ENCODE data around the gene HDAC3. TPM values are rescaled to one million over a fixed set of nuclear protein-coding genes. Genes with fewer than 3 reads are reported as not detected.

Gene HDAC3
- polyA plus RNA-seq, 1 of the 3 experiments (the other 2 are of a cell fraction): 104 TPM

- peaks cover 28% of the 10 kb centered on the region for H3K79me2 ChIP-seq (ENCODE audit: insufficient read depth)
- 87% methylated on average over 2 of the region's 2 CpGs for WGBS (ENCODE audit: low lambda C conversion rate)
- H3K4me2 ChIP-seq: 0 out of 2 replicates have a peak overlapping the region, but pooled peaks have one; percentile 99
- peaks cover 15% of the 10 kb centered on the region for H4K20me1 ChIP-seq (ENCODE audit: insufficient read depth)
- peaks cover 9 to 24% of the 10 kb centered on the region in 2 experiments for H3K36me3 ChIP-seq (replicated peaks in 1 of 2; ENCODE audit: control insufficient read depth in 1 of 2, insufficient read depth in 2 of 2, low read length in 1 of 2)
- TF ChIP-seq REST (IDR thresholded peaks at IDR 0.05; ENCODE audit: low read depth, low read length): no peak
- no peak for TF ChIP-seq GATA2 (CRISPR knock-in tag; IDR thresholded peaks at IDR 0.05)
- DNase-seq: no peak
- peaks cover 5 to 28% of the 10 kb centered on the region in 2 experiments; a peak in 2 of 4 replicates for H3K4me1 ChIP-seq (ENCODE audit: control insufficient read depth in 1 of 2, insufficient read depth in 2 of 2, low read depth in 1 of 2, low read length in 1 of 2)
- H3F3A ChIP-seq (replicated peaks; ENCODE audit: insufficient read depth): peaks cover 12% of the 10 kb centered on the region
- no peak overlapping the region for H3K4me3 ChIP-seq (ENCODE audit: low read depth in 2 of 2, low read length in 1 of 2)
- H3K9ac ChIP-seq: no peak overlapping the region
- no peaks in the 10 kb centered on the region for H3K27me3 ChIP-seq (ENCODE audit: insufficient read depth)
- ChIA-PET CTCF (interaction anchor here (1.1 to 19.7 kb wide), 5 partner anchors 8 to 330 kb away, joined by 3 to 207 read pairs (median 4); partner anchors contain the start of genes DIAPH1 and RNF14), POLR2A (interaction anchor here (2.9 kb wide), 1 partner anchor 9 kb away, joined by 18 read pairs; no protein-coding TSS in a partner anchor)
- no peak overlapping the region for H2AFZ ChIP-seq (ENCODE audit: low read depth)
- H3K27ac ChIP-seq (ENCODE audit: low read depth in 2 of 2, low read length in 1 of 2): no peak overlapping the region
- no peaks in the 10 kb centered on the region for H3K9me2 ChIP-seq
- no peaks in the 10 kb centered on the region for H3K9me3 ChIP-seq
These were observed 2.1 kb upstream of the HDAC3 start for GRCh38 chr5:141638771-141639170.

DNA sequence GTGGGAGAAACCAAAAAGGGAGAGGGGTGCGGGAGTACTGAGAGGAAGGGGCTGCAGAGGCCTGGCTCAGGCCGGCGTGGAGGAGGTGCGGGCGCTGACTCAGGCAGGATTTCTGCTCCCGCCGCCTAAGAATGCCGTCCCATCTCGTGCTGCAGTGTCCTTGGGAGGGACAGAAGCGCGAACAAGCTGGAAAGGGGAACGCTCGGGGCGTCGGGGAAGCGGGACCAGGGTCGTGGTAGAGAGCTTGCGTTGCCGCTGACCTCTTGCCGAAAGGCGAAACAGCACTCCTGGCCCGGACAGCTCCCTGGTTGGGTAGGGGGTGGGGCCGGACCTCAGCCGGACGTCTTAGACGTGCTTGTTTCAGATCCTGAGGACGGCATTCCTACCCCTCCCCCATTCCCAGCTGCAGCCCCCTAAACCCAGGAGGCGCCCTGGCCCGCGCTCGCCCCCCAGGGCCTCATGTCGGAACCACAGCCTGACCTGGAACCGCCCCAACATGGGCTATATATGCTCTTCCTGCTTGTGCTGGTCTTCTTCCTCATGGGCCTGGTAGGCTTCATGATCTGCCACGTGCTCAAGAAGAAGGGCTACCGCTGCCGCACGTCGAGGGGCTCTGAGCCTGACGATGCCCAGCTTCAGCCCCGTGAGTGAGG lies 1.2 kb upstream of the HDAC3 start:
- TF ChIP-seq FOSL2 (IDR thresholded peaks at IDR 0.05; ENCODE audit: borderline replicate concordance, low read depth) (no peak), FOXJ3 (CRISPR knock-in tag; IDR thresholded peaks at IDR 0.05) (no peak), REST (IDR thresholded peaks at IDR 0.05; ENCODE audit: low read depth, low read length) (peak; percentile 94)
- WGBS (ENCODE audit: low lambda C conversion rate): 23% methylated on average over 24 of the region's 40 CpGs
- H3K36me3 ChIP-seq (replicated peaks in 1 of 2; ENCODE audit: control insufficient read depth in 1 of 2, insufficient read depth in 2 of 2, low read length in 1 of 2): peaks cover 15 to 26% of the 10 kb centered on the region in 2 experiments
- DNase-seq: peak; percentile 81
- peaks cover 5 to 28% of the 10 kb centered on the region in 2 experiments; a peak in 3 of 4 replicates for H3K4me1 ChIP-seq (ENCODE audit: control insufficient read depth in 1 of 2, insufficient read depth in 2 of 2, low read depth in 1 of 2, low read length in 1 of 2)
- peaks cover 15% of the 10 kb centered on the region for H4K20me1 ChIP-seq (ENCODE audit: insufficient read depth)
- H3K27ac ChIP-seq (ENCODE audit: low read depth in 2 of 2, low read length in 1 of 2): peak overlapping the region; percentile 66 to 77; a peak in 2 of 4 replicates
- H3K4me2 ChIP-seq: peak overlapping the region; percentile 99
- no peaks in the 10 kb centered on the region for H3K9me3 ChIP-seq
- H3K9ac ChIP-seq: peak overlapping the region; percentile 83; the same call in 1 of the 2 replicates
- ChIA-PET CTCF (interaction anchor here (0.6 to 19.7 kb wide), 15 partner anchors 9 to 331 kb away, joined by 3 to 207 read pairs (median 4); partner anchors contain the start of genes DIAPH1, FCHSD1 and RNF14), POLR2A (interaction anchor here (1.0 to 2.9 kb wide), 5 partner anchors 10 to 339 kb away, joined by 3 to 18 read pairs (median 10); partner anchors contain the start of genes DIAPH1 and FCHSD1)
- peak overlapping the region; percentile 92 for H2AFZ ChIP-seq (ENCODE audit: low read depth)
- H3K27me3 ChIP-seq (ENCODE audit: insufficient read depth): no peaks in the 10 kb centered on the region
- H3K9me2 ChIP-seq: no peaks in the 10 kb centered on the region
- H3F3A ChIP-seq (replicated peaks; ENCODE audit: insufficient read depth): peaks cover 12% of the 10 kb centered on the region
- H3K79me2 ChIP-seq (ENCODE audit: insufficient read depth): peaks cover 37% of the 10 kb centered on the region
- H3K4me3 ChIP-seq (ENCODE audit: low read depth in 2 of 2, low read length in 1 of 2): peak overlapping the region; percentile 93 to 99
